NCI-H446 (cell line): ENCODE measurements around the gene KLF8.
"Not testable (repeated sequence)": the region's sequence is repeated elsewhere in the genome, so short reads cannot be mapped to it uniquely, and the experiment has no call there.

Experiments used
- DNase-seq, 2 experiments: peaks; one replicate each; lab custom pipeline; 2025; lab: John Stamatoyannopoulos, UW

Gene KLF8

DNA sequence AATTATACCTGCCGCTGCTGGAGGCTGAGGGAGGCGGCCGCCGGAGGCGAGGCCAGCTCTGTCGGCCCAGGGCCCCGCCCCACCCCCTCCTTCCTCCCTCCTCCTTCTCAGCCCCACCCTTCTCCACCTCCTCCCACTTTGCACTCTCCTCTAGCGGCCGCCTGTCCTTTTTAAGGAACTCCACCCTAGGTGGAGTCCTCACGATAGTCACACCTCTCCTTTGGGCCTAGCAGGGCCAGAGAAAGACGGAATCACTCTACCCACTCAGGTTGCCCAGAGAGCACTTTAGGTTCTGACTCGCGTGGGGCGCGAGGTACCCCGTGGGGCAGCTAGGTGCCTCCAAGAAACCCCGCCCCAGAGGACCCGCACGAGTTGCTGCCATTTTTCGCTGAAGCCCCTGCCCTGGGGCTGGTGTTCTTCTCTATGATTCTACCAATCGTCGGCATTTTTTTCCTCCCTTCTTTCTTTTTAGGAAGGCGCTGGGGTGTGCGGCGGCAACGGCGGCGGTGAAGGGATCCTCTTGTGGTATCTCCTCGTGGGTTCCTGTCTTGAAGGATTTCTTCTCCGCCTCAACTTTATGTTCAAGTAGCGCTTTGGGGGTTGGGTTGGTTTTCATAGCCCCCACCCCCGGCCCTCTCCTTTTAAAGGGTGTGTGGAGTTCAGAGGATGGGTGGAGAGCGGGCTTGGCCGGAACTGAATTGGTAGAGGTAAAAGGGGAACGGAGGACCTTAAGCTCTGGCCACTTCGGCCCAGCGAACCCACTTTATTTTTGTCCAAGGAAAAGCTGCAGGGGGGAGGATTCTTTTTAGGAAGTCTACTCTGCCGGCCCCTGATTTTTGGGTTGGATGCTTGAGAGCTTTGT lies at the start of gene KLF8:
TSS of gene KLF8 (plus strand) at position 136 of the 862 bp plus-strand sequence. CDS start 979 bp downstream, outside the sequence.
- no peak for DNase-seq

DNA sequence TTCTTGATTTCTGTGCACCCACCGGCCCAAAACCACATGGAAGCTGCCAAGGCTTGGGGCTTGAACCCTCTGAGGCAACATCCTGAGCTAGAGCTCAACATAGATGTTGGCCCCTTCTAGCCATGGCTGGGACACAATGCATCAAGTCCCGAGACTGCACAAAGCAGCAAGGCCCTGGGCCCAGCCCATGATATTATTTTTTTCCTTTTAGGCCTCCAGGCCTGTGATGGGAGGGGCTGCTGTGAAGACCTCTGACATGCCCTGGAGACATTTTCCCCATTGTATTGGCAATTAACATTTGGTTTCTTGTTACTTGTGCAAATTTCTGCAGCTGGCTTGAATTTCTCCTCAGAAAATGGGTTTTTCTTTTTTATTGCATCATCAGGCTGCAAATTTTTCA lies 25.2 kb upstream of the KLF8 start:
- not testable (repeated sequence) for DNase-seq

DNA sequence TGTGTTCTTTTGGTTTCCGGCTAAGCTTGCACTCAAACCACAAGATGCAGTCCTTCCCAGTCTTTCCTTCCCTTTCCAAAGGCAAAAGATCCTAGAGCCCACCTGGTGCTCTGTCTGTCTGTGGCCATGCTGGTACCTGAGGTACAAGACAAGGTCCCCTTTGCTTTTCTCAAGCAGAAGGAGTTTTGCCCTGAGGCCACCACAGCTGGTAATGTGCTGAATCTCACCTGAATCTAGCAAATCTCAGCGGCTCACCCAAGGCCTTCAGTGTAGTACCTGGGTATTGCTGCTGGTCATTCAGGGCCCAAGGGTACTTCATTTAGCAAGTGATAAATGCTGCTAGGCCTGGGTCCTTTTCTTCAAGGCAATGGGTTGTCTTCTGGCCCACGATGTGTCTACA lies 20.5 kb upstream of the KLF8 start:
- no peak for DNase-seq

DNA sequence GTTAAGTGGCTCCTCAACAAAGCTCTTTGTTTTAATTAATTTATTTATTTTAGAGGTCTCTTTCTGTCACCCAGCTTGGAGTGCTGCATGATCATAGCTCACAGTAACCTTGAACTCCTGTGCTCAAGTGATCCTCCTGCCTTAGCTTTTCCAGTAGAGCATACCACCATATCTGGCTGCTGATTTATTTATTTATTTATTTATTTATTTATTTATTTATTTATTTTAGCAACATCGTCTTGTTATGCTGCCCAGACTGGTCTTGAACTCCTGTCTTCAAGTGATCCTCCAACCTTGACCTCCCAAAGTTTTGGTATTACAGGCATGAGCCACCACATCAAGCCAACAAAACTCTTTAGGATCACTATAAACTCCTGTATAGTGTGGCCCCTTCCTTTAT lies 15.8 kb upstream of the KLF8 start:
- DNase-seq: no peak

DNA sequence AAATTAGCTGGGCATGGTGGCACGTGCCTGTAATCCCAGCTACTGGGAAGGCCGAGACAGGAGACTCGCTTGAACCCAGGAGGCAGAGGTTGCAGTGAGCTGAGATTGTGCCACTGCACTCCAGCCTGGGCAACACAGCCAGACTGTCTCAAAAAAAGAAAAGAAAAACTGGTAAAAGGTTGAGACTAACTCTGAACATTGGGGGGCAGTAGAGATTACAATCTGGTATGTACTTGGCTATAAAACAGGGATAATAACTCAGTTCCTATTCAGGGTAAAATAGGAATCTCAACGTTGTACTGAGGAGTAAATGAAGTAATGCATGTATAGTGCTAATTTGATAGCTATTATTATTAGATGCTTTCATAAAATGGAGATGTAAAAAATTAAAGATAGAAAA lies 12.5 kb upstream of the KLF8 start:
- DNase-seq: no peak

DNA sequence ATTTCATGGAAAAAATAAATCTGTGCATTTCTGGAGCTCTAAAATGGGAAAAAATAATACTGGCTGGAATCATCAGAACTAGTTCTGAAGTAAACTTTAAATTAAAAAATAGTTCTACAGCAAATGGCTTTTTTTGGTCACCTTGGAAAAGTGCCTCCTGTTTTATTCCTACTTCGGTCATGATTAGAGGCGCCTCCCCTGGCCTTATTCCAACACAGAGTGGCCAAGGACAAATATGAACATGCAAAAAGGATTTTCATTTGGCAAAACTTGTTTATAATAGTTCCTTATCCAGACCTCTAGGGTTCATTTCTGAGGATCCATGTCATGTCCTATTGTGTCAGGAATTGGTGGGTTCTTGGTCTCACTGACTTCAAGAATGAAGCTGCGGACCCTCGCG lies 11.1 kb upstream of the KLF8 start:
- no peak for DNase-seq

DNA sequence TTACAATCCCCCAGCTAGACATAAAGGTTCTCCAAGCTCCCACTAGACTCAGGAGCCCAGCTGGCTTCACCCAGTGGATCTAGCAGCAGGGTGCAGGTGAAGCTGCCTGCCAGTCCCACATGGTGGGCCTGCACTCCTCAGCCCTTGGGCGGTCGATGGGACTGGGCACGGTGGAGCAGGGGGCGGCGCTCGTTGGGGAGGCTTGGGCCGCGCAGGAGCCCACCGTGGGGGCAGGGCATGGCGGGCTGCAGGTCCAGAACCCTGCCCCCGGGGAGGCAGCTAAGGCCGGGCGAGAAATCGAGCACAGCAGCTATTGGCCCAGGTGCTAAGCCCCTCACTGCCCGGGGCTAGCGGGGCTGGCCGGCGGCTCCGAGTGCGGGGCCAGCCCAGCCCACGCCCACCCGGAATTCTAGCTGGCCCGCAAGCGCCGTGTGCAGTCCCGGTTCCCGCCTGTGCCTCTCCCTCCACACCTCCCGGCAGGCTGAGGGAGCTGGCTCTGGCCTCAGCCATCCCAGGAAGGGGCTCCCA lies 9.6 kb upstream of the KLF8 start:
- no peak for DNase-seq

DNA sequence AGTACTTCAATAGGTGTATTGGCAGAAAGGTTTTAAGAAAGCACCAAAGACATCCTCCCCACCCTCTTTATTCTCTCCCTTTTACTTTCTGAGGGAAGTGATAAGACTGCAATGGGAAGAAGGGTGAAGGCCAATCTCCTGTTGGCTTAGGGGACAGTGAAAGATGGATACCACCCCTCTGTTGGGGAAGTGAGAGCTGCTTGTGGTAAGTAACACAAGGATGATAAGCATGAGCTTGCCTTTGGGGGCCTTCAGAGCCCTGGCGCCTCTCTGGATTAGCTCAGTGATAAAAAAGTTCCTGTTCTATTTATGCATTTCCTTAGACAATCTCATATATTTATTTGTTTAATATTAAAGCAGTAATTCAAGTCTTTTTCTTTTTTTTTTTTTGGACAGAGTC lies 5.2 kb upstream of the KLF8 start:
- no peak for DNase-seq

DNA sequence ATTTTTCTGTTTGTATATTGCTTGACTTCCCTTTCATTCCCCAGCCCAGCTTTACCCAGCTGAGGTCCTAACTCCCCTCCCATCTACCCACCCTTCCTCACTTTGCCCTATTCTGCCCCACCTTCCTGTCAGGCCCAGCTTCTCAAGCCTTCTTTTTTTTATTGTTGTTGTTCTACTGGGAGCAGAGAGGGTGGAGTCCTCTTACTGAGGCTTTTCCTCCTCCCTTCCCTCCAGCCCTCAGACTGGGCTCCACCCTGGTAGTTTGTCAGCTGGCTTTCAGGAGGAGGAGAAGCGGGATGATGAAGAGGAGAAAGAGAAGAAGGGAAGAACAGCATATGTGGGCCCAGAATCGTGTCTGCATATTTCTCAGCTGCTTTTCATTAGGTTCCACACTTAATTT lies 3.2 kb upstream of the KLF8 start:
- DNase-seq: no peak

DNA sequence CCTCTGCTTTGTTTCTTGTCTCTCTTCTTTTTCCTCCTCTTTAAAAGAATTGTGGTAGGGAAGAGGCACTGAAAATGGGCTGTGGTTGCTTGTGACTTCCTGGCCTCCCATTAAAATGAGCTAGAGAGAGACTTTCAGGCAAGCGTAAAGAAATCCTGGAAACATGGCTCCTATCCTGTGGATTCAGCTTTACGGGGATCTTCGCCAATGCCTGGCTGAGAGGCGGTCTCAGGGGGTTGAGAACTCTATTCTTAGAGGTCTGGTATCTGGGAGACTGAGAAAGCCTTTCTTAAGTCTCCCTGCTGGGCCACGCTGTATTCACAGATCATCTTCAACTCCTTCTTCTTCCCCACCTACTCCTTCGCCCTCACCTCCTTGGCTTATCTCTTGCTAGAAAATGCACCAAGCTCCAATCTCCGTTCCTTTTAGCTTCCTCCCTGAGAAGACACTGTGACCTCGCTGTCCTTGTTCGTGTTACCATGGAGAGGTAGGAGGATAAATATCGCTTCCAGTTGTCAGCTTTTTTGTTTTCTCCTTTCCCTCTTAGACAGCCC lies 542 bp upstream of the KLF8 start:
- no peak for DNase-seq

DNA sequence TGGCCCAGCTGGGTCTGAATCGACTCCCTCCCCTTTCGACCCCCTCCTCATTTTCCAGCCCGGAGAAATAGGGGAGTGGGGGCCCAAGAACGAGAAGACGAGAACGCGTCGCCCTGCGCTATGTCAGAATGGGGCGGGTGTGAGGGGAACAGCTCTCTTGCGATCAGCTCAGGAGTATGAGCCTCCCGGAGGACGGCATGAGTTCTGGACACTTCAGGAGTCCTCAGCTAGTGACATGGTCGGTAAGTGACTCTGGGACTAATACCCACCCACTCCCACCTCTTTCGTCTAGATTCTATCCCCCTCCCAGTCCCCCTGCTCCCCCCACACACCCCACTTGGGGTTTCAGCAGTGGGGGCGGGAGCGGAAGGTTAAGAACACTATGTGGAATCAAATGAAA lies 944 bp downstream of the KLF8 start:
- DNase-seq: no peak

DNA sequence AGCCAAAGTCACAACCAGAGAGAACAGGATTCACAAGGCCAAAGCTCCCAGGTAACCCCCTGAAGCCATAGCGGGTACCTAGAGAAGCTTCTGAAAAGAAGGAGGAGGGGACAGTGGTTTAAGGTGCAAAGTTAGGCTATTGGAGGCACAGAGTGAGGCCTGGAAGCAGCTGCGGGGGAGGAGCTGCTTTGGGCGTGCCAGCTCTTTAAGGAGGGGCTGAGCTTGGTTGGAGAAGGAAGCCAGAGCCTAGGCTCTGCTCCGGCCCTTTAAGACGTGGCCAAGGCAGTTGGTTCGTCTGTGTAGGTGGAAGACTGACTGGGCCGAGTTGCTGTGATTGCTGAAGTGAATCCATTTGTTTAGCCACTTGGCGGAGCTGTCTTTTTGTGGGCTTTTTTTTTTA lies 1.5 kb downstream of the KLF8 start:
- DNase-seq: no peak

DNA sequence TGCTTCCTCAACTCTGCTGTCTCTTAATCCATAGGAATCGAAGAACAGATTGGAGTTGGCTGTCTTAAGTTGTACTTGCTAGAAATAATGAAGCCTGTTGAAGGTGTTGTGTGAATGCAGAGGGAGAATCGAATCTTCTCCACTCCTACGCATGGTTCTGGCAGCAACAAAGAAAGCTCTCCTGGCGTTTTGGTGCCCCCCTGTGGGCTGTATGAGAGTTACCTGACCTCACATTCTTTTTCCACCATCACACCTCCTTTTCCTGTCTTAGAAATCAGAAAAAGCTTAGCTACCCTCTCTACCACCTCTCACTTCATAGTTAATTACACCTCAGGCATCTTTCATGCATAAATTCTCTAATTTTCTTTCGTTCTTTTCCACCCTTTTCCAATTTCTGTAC lies 16.3 kb downstream of the KLF8 start:
- DNase-seq: peak in 1 of 2 experiments; percentile 46

DNA sequence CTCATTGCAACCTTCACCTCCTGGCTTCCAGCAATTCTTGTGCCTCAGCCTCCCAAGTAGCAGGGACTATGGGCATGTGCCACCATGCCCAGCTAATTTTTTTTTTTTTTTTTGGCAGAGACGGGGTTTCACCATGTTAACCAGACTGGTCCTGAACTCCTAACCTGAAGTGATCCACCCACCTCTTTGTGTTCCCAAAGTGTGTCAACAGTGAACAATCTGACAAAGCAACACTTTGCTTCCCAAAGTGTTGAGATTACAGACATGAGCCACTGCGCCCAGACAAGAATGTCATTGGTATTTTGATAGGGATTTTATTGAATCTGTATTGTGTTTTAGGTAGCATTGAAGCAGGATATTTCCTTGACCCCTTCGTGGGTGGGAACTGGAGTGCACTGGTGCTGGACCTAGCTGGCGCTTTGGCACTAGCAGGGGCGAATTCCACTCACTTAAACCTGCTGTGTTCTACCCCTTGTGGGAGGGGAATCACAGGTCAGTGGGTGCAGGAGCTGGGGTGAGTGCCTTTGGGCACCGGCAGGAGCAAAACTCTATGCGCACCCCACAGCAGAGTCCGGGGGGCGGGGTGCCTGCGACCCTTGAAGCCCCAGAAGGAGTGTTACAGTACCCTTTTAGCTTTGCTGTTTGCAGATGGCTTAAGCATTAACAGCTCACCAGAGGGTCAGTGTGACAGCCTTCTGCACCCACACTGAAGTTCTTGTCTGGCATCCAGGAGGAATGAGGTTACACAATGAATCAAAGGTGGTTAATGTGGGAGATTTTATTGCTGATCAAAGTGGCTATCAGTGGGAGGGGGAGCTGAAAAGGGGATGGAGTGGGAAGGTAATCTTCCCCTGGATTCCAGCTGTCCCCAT lies 21.9 kb downstream of the KLF8 start:
- DNase-seq: no peak

DNA sequence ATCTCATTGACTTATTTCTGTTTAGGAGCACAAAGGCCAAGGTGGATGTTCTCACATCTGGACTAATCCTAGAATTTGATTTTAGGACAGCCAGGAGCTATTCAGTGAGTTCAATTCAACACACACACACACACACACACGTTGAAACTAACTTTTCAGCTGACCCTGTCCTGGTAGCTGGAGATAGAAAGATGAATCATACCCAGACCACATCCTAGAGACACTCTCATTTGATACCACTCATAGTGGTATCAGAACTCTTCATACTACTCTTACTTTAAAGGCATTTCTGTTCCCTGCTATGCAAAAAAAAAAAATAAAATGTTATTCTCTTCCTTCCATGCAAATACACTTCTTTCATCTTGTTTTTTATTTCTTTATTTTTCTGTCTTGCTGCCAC lies 36.7 kb downstream of the KLF8 start:
- no peak for DNase-seq

DNA sequence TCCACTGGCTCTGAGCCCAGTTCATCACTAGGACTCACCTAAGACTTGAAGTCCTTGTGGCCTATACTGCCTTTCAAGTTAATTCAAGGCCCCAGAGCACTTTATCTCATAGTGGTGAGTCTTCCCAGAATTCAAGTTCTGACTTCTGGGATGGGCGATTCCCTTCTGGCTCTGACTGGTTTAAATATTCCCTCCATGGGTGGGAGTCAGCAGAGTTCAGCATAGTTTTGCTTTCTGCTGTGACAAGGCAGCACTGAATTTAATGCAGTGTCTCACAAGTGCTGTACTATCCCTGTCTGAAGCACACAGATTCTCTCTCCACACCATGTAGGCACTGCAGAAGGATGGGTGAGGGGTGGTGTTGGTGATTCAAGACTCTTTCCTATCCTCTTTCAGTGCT lies 46.5 kb downstream of the KLF8 start:
- no peak for DNase-seq

DNA sequence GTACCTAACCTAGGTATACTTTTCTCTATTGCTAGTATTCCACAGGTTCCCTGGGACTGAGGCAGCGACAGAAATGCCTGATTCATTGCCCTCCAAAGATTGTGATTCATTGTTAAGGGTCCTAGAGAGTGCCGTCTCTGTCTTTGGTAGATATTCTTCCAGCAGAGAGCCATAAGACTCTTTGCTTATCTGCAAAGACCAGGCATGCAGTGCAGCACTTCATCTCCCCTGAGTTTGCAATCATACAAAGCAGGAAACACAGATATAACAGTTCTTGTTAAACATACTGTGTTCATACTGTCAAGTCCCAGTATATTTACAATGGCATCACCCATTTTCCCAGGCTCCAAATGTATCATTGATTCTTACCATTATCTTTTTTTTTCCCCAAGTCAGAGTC lies 47.7 kb downstream of the KLF8 start:
- no peak for DNase-seq

DNA sequence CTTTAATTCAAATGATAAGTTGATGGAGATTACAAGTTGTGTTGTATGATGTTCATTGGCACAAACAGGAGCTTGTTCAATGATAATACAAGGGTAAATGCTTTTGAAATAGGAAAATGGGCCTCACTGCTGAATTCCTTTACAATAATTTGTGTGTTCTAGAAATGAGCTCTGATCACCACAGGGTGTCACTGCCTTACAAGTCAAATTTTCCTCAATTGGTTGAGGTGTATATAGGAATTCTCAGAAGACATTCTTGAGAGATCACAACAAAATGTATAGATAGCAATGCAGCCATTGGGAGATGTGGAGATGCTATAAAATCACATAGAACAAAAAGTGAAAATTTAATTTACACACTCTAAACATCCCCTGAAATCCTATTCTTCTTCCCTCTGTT lies 49.6 kb downstream of the KLF8 start:
- DNase-seq: peak in 1 of 2 experiments; percentile 1

DNA sequence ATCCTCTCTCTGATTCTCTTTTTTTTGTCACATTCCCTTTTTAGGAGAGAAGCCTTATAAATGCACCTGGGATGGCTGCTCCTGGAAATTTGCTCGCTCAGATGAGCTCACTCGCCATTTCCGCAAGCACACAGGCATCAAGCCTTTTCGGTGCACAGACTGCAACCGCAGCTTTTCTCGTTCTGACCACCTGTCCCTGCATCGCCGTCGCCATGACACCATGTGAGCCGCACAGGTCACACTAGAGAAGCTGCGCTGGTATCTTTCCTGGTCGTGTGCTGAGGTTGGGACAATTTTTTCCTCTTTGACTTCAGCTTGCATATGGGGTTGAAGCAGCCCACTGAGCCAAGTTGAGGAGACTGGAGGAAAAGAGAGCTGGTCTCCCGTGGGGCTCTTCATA lies 52.1 kb downstream of the KLF8 start:
- DNase-seq: no peak

DNA sequence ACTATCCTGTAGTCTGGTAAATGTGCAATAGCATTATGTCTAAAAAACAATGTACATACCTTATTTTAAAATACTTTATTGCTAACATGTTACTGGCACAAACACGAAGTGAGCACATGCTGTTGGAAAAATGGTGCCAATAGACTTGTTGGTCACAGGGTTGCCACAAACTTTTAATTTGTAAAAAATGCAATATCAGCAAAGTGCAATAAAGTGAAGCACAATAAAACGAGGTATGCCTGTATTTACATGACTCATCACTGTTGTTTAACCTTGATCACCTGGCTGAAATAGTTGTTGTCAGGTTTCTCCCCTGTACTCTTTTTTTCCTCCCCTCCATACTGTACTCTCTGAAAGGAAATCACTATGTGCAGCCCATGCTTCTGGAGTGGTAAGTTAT lies 56.5 kb downstream of the KLF8 start:
- DNase-seq: no peak

DNA sequence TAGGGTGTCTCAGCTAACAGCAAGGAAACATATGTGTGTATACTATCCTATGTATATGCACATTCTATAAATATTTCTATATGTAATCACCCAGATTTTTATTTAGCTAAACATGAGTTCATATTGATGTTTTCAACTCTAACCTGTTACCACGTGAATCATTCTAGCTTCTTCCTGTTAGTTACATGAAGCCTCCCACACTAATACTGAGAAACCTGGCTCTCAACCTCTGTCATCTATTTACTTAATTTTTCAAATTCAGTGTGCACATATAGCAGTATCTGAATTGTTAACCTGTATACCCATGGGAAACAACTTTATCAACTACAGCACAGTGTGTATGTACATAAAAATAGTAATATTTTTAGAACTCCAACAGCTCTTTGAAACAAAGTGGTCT lies 57.3 kb downstream of the KLF8 start:
- DNase-seq: no peak

DNA sequence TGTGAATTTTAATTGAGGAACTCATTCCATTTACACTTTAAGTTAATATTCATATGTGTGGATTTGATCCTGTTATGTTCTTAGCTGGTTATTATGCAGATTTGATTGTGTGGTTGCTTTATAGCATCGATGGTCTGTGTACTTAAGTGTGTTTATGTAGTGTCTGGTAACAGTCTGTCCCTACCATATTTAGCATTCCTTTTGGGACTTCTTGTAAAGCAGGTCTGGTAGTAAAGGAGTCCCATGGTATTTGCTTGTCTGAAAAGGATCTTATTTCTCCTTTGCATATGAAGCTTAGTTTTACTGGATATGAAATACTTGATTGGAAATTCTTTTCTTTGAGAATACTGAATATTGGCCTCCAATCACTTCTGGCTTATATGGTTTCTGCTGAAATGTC lies 76.6 kb downstream of the KLF8 start:
- no peak for DNase-seq

DNA sequence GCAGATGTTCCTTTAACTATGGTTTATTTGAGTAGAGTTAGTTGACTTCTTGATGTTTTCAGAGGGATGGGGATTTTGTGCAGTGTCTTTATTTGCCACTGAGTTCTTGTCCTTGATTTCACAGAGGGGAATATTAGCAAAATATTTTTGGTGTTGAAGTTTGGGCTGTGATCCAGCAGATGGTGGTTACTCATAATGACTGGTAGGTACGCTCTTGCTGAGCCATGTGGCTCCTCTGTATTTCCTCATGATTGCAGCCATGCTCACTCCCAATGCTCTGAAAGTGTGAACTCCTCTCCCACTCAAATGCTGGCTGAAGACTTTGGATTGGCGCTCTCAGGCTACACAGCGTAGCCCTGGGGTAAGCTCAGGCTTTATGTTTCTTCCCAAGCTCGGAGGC lies 77.7 kb downstream of the KLF8 start:
- no peak for DNase-seq
